Ovary (tissue), 9 donors: ENCODE results near the gene SYT2. TPM values are rescaled to one million over a fixed set of nuclear protein-coding genes. Genes with fewer than 3 reads are reported as not detected.

ENCODE experiments used
- DNase-seq, 5 donors: peaks; one replicate each; pipeline ENCODE4 v3.0.0-alpha.2; 2019 to 2020
- H3K27ac ChIP-seq, 2 donors: fragments of 200-600 bp; one replicate each; pipeline versions ENCODE4 v1.5.1 to v1.8.0; 2019 to 2022
- H3K27me3 ChIP-seq: fragments of 200-600 bp; one replicate; pipeline ENCODE4 v1.8.0; 2022
- H3K36me3 ChIP-seq: fragments of 200-600 bp; sonication (generic); one replicate; pipeline ENCODE4 v1.5.1; 2019
- H3K4me1 ChIP-seq: one replicate; pipeline ENCODE4 v1.8.1; 2013; ENCODE audit warnings: mild to moderate bottlenecking, moderate library complexity; ENCODE audit not compliant: insufficient read depth
- H3K4me3 ChIP-seq: fragments of 200-600 bp; sonication (generic); one replicate; pipeline ENCODE4 v1.5.1; 2017
- H3K9me3 ChIP-seq, 2 donors: fragments of 200-600 bp in 1 of 2; sonication (generic) in 1 of 2; one replicate each; pipeline versions ENCODE4 v1.5.1 to v1.8.1; 2013 to 2019; ENCODE audit warnings: mild to moderate bottlenecking in 1 of 2, moderate library complexity in 1 of 2
- EP300 ChIP-seq: sonication (generic); formaldehyde crosslinking; IDR thresholded peaks from one replicate; pipeline ENCODE4 v1.6.1; 2017; ENCODE audit warnings: antibody characterized with exemption
- POLR2A ChIP-seq: fragments of 450-650 bp; IDR thresholded peaks from one replicate; pipeline ENCODE4 v1.6.1; 2017; ENCODE audit warnings: antibody characterized with exemption, mild to moderate bottlenecking, moderate library complexity
- WGBS, 3 donors: extraction: QIAGEN DNeasy Blood & Tissue Kit in 1 of 3; methylation state at CpG; one replicate each; pipeline versions ENCODE4 v1.1.5 to v1.1.7; 2013 to 2017; 5-methylcytosine and 5-hydroxymethylcytosine counted together
- intact Hi-C, 4 donors: fragments of 100-400 bp; cut with DNase I; formaldehyde crosslinking; loops; one replicate each; pipeline versions ENCODE4 v1.11.0 to v1.15.1; 2022 to 2023
- polyA plus RNA-seq, 2 donors: library from polyadenylated mRNA; stranded (reverse); fragments of 200-250 nt in 1 of 2; fragments of 350-450 nt in 1 of 2; fragmentation: Illumina TruSeq in 1 of 2; extraction: RNeasy Lipid Tissue Mini Kit (QIAGEN cat#74804) in 1 of 2; gene quantifications; one replicate each; pipeline ENCODE4 v1.2.3, GENCODE V29; 2013 to 2014
- total RNA-seq, 7 donors: library from RNA; depleted of rRNA in 2 of 7; stranded (reverse); fragments of >200 nt in 2 of 7; fragmentation: NEBNext Ultra II Directional in 3 of 7; extraction: Animal tissue kit (Norgen Biotek cat#: 25700) in 3 of 7; gene quantifications; one replicate each; pipeline versions ENCODE4 v1.1.0 to v1.2.4, GENCODE V29; 2016 to 2023
- TF ChIP-seq, protein P1 (sequence below), 3 donors: fragments of 450-650 bp in 2 of 3; fragments of 200-600 bp in 1 of 3; IDR thresholded peaks; one replicate each; pipeline versions ENCODE4 v1.5.1 to v1.8.0; 2016 to 2022; ENCODE audit warnings: antibody characterized with exemption in 3 of 3, mild to moderate bottlenecking in 1 of 3
- donor health status: DM: no; HTN: no; CAD: no; lungs with moderate emphysema.
- donor health status: DM: no; HTN: no; CAD: no.
- donor health status: Bipolar disorder and iron deficiency.
- donor health status: DM: yes; HTN: yes; CAD: no.
- donor health status: DM: no; HTN: no; CAD: no.
- donor health status: DM: yes; HTN: yes; CAD: no.

SYT2 gene
- total and polyA plus RNA-seq, 9 donors = 0.34 to 5.5 (median 0.57) TPM; not detected in 1

DNA sequence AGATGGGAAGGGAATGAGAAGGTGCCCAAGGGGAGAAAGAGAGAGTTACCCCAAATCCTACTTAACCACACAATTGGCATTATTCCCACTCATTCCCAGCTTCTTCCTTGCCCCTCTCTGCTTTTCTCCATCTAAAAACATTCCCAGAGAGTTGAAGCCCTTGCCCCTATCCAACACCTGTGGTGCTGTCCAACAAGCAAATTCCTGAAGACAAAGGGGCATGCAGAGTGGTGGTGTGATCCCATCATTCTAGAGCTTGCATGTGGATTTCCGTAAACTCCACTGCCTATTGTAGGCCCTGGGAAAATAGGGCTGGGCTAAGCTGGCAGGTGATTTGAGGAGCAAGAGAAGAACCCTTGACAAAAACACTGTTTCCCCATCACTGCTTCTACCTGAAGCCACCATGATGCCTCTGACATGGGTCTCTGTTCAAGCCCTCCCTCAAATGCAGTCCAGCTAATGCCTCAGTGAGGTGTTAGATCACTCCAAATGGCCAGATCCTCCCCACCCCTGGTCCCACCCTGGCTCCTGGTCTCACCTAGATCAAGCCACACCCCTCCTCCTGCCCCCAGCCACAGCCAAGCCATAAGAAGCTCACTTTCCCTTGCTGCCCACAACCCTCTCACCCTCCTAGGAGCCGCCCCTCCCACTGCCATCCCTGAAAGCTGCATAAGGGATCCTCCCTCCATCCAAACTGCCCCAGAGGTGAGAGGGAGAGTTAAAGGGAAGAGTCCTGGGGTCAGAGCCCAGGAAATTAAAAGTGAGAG lies 29.5 kb downstream of the SYT2 start:
- TF ChIP-seq POLR2A = no peak
- 92 to 95% (median 93%) methylated on average over 2 of the region's 2 CpGs for whole genome bisulfite sequencing, 3 donors
- Histone ChIP-seq H3K4me1 (no peaks in the 10 kb centered on the region), H3K4me3 (no peak overlapping the region), H3K27me3 (no peaks in the 10 kb centered on the region), H3K9me3 (no peaks in the 10 kb centered on the region), H3K36me3 (no peaks in the 10 kb centered on the region), H3K27ac (no peak overlapping the region)
- intact Hi-C loops = no loop called here
- DNase-seq = no peak

DNA sequence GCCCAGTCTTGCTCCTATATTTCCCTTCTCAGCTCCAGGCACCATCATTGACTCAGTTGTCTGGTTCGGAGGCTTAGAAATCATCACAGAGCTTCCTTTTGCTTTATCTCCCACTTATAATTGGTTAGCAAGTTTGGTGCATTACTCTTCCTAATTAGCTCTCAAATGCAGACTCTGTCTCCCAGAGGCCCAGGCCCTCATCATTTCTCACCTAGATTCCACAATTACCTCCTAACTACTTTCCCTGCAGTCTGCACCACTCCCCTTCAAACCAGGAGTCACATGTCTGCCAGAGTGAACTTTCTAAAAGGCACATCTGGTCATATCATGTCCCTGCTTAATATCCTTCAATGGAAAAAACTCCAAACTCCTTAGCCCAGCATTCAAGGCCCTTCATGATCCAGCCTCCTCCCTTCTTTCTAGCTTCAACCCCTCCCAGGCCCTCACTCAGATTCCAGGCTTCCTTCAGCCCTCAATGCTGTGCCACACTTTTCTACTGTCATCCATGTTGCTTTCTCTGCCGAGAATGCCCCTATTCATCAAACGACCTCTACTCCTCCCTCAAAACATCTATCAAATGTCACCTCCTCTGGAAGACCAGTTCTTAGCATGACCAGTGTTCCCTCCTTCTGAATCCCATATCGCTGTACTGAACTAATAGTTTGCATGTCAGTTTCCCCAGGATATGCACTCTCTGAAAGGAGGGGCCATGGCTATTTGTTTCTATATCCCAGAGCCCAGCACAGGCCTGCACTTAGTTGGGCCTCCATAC lies 30.7 kb downstream of the SYT2 start:
- Histone ChIP-seq H3K36me3 (no peaks in the 10 kb centered on the region), H3K27me3 (no peaks in the 10 kb centered on the region), H3K4me1 (no peaks in the 10 kb centered on the region), H3K4me3 (no peak overlapping the region), H3K9me3 (no peaks in the 10 kb centered on the region), H3K27ac (no peak overlapping the region)
- 60 to 70% (median 63%) methylated on average over 4 of the region's 4 CpGs for WGBS, 3 donors
- TF ChIP-seq POLR2A (no peak), EP300 (no peak)
- TF ChIP-seq, protein P1, sequence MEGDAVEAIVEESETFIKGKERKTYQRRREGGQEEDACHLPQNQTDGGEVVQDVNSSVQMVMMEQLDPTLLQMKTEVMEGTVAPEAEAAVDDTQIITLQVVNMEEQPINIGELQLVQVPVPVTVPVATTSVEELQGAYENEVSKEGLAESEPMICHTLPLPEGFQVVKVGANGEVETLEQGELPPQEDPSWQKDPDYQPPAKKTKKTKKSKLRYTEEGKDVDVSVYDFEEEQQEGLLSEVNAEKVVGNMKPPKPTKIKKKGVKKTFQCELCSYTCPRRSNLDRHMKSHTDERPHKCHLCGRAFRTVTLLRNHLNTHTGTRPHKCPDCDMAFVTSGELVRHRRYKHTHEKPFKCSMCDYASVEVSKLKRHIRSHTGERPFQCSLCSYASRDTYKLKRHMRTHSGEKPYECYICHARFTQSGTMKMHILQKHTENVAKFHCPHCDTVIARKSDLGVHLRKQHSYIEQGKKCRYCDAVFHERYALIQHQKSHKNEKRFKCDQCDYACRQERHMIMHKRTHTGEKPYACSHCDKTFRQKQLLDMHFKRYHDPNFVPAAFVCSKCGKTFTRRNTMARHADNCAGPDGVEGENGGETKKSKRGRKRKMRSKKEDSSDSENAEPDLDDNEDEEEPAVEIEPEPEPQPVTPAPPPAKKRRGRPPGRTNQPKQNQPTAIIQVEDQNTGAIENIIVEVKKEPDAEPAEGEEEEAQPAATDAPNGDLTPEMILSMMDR (IDR thresholded peaks at IDR 0.05) = no peak
- intact Hi-C loops = no loop called here
- DNase-seq = no peak

DNA sequence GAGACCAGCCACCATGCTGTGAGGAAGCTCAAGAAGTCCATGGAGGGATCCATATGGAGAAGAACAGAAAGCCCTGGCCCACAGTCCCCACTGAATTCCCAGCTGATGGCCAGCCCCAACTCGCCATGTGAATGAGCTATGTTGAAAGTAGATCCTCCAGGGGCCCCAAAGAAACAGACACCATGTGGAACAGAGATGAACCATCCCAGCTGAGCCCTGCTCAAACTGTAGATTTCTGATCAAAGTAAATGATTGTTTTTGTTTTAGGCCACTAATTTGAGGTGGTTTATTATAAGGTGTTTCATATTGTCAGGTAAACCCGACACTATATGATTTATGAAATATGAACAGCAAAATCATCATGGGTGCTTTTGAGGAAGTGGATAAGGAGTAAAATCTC lies 32.8 kb downstream of the SYT2 start:
- no peaks in the 10 kb centered on the region for H3K36me3 ChIP-seq
- H3K27ac ChIP-seq = no peak overlapping the region
- no peak for DNase-seq
- 95 to 100% (median 97%) methylated on average over 2 of the region's 2 CpGs for WGBS, 3 donors
- no peaks in the 10 kb centered on the region for H3K27me3 ChIP-seq
- H3K4me3 ChIP-seq = no peak overlapping the region
- H3K4me1 ChIP-seq = no peaks in the 10 kb centered on the region
- H3K9me3 ChIP-seq = no peaks in the 10 kb centered on the region
- intact Hi-C loops = no loop called here
- TF ChIP-seq, protein P1 (IDR thresholded peaks at IDR 0.05) = no peak
- TF ChIP-seq EP300 (no peak), POLR2A (no peak)

DNA sequence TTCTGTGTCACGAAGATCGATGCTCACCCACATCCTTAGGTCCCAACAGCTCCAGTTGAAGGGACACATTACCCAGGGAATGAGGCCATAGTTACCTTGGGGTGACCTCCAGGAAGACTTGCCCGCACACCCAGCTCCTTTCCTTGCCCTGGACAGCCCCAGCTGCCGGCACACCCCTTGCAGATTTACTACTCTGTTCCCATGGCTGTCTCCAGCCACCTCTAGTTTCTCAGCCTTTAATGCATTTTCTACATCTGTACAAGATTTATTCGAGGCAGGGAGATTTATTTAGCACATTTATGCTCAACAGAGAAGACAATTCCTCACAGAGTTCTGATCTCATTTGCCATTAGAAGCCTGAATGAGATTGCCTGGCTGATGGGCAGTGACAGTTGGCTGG lies 36.7 kb downstream of the SYT2 start:
- no peaks in the 10 kb centered on the region for H3K9me3 ChIP-seq
- no peaks in the 10 kb centered on the region for H3K4me1 ChIP-seq
- TF ChIP-seq, protein P1 (IDR thresholded peaks at IDR 0.05) = no peak
- no peaks in the 10 kb centered on the region for H3K36me3 ChIP-seq
- no peaks in the 10 kb centered on the region for H3K27me3 ChIP-seq
- DNase-seq = no peak
- no peak overlapping the region for H3K4me3 ChIP-seq
- 82 to 87% (median 87%) methylated on average over 5 of the region's 5 CpGs for WGBS, 3 donors
- H3K27ac ChIP-seq = no peak overlapping the region
- intact Hi-C loops = no loop called here

DNA sequence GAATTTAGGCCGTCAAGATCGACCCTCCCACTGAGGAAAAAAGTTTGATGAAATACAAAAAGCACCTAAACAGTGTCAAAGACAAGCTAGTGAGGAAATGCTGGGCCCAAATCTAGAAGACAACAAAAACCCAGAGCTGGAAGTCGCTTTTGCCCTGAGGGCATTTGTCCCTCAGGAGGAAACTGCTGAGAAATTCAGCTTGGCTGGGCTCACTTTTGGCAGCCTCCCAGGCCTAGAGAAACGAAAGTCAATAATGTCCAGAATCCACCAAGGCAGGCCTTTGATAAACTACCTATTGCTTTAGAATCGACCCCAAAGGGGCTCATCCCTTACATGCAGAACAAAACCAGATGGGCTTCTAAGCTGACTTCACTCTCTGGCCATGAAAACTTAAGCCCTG lies 38.9 kb downstream of the SYT2 start:
- no peaks in the 10 kb centered on the region for H3K27me3 ChIP-seq
- H3K4me1 ChIP-seq = no peaks in the 10 kb centered on the region
- no peak for DNase-seq
- intact Hi-C loops = no loop called here
- H3K36me3 ChIP-seq = no peaks in the 10 kb centered on the region
- TF ChIP-seq, protein P1 (IDR thresholded peaks at IDR 0.05) = no peak
- no peak for TF ChIP-seq POLR2A
- TF ChIP-seq EP300 = no peak
- H3K4me3 ChIP-seq = no peak overlapping the region
- 33 to 47% (median 45%) methylated on average over 5 of the region's 5 CpGs for WGBS, 3 donors
- H3K27ac ChIP-seq = no peak overlapping the region
- H3K9me3 ChIP-seq = no peaks in the 10 kb centered on the region
